Right lobe of liver (tissue), 6 donors: ENCODE measurements around the gene CENPS. TPM values are rescaled to one million over a fixed set of nuclear protein-coding genes. Genes with fewer than 3 reads are reported as not detected.

Source experiments
- ATAC-seq, 4 donors: fragments of 200-7000 bp; cut with Tn5 transposase; one replicate each; pipeline ENCODE4 v1.9.1; 2020; ENCODE audit warnings: mild to moderate bottlenecking in 4 of 4, moderate library complexity in 4 of 4
- DNase-seq, 3 donors: peaks; one replicate each; pipeline ENCODE4 v3.0.0-alpha.2; 2020
- H3K27ac ChIP-seq, 3 donors: fragments of 200-600 bp; one replicate each; pipeline ENCODE4 v1.8.0; 2022
- H3K27me3 ChIP-seq, 2 donors: fragments of 200-600 bp; one replicate each; pipeline ENCODE4 v1.8.0; 2022
- H3K36me3 ChIP-seq, 4 donors: fragments of 200-600 bp; sonication (generic) in 1 of 4; one replicate each; pipeline versions ENCODE4 v1.5.1 to v1.8.0; 2017 to 2022; ENCODE audit warnings: control low read depth in 1 of 4
- H3K4me1 ChIP-seq, 4 donors: fragments of 200-600 bp; sonication (generic) in 1 of 4; one replicate each; pipeline versions ENCODE4 v1.5.1 to v1.8.0; 2017 to 2022; ENCODE audit warnings: control low read depth in 1 of 4
- H3K4me3 ChIP-seq, 3 donors: fragments of 200-600 bp; one replicate each; pipeline ENCODE4 v1.8.0; 2022
- H3K9me3 ChIP-seq, 4 donors: fragments of 200-600 bp; sonication (generic) in 1 of 4; one replicate each; pipeline versions ENCODE4 v1.5.1 to v1.8.0; 2017 to 2022; ENCODE audit warnings: control low read depth in 1 of 4
- CTCF ChIP-seq, 4 donors: fragments of 200-600 bp in 3 of 4; fragments of 450-650 bp in 1 of 4; IDR thresholded peaks; one replicate each; pipeline versions ENCODE4 v1.5.1 to v1.8.0; 2016 to 2022; ENCODE audit warnings: antibody characterized with exemption in 4 of 4, mild to moderate bottlenecking in 2 of 4
- POLR2A ChIP-seq: fragments of 450-650 bp; IDR thresholded peaks from one replicate; pipeline ENCODE4 v1.6.1; 2017; ENCODE audit warnings: antibody characterized with exemption, mild to moderate bottlenecking
- WGBS: methylation state at CpG from one replicate; pipeline ENCODE4 v1.1.6; 2018; ENCODE audit warnings: low coverage, low lambda C conversion rate; ENCODE audit not compliant: insufficient coverage; ENCODE audit errors: missing lambda C conversion rate; 5-methylcytosine and 5-hydroxymethylcytosine counted together
- intact Hi-C, 2 donors: fragments of 100-400 bp; cut with DNase I; formaldehyde crosslinking; loops; one replicate each; pipeline versions ENCODE4 v1.11.2 to v1.14.1; 2022
- total RNA-seq, 6 experiments: library from RNA; depleted of rRNA in 2 of 6; stranded (reverse); fragments of >200 nt in 2 of 6; fragmentation: NEBNext Ultra II Directional in 3 of 6; extraction: Animal tissue kit (Norgen Biotek cat#: 25700) in 3 of 6; gene quantifications; one replicate each; pipeline versions ENCODE4 v1.1.0 to v1.2.4, GENCODE V29; 2016 to 2023
- donor health status: DM: no; HTN: yes; CAD: no.
- donor health status: DM: no; HTN: no; CAD: no.
- donor health status: DM: no; HTN: no; CAD: no.
- donor health status: DM: no; HTN: yes; CAD: no.
- donor health status: DM: no; HTN: yes; CAD: no.

CENPS gene
- total RNA-seq, 6 experiments from 2014 or later: 1.8 to 9.3 (median 5.7) TPM

- WGBS: 74% methylated on average over 4 of the region's 5 CpGs
Observed at GRCh38 chr1:10428984-10429383, 1.2 kb upstream of the CENPS start.

GRCh38 chr1:10429868-10430215 is 391 bp upstream of the CENPS start:
- Histone ChIP-seq H3K27ac (no peak overlapping the region), H3K36me3 (no peaks in the 10 kb centered on the region), H3K4me3 (peak overlapping the region; percentile 84 to 95 (median 89)), H3K27me3 (no peaks in the 10 kb centered on the region), H3K4me1 (peaks cover 0 to 7% (median 0%) of the 10 kb centered on the region in 4 donors), H3K9me3 (no peaks in the 10 kb centered on the region)
- 30% methylated on average over 7 of the region's 16 CpGs for WGBS
- peak in 1 of 4 donors; percentile 2 for ATAC-seq
- no peak for DNase-seq
- TF ChIP-seq POLR2A (no peak), CTCF (IDR thresholded peaks at IDR 0.05) (no peak)
- intact Hi-C loops: loop anchor here (5.0 to 10.0 kb wide), 3 partner anchors 55 to 67 kb away; no protein-coding TSS in a partner anchor

More at GRCh38 chr1:10428984-10429383, 1.2 kb upstream of the CENPS start:
- no peak overlapping the region for H3K4me3 ChIP-seq
- no peaks in the 10 kb centered on the region for H3K36me3 ChIP-seq
- H3K27me3 ChIP-seq: no peaks in the 10 kb centered on the region
- intact Hi-C loops: loop anchor here in 1 of 2 donors (10.0 kb wide), 1 partner anchor 54 kb away; no protein-coding TSS in a partner anchor
- no peak overlapping the region for H3K27ac ChIP-seq
- DNase-seq: peak in 1 of 3 donors; percentile 51
- peaks cover 0 to 15% (median 0%) of the 10 kb centered on the region in 4 donors for H3K4me1 ChIP-seq
- TF ChIP-seq CTCF (IDR thresholded peaks at IDR 0.05): no peak
- TF ChIP-seq POLR2A: no peak
- no peaks in the 10 kb centered on the region for H3K9me3 ChIP-seq
- no peak for ATAC-seq

- WGBS: 22% methylated on average over 30 of the region's 30 CpGs
- H3K27ac ChIP-seq: no peak overlapping the region
- DNase-seq (peak in 1 of 3 donors; percentile 38), ATAC-seq (no peak)
- no peaks in the 10 kb centered on the region for H3K27me3 ChIP-seq
- H3K9me3 ChIP-seq: no peaks in the 10 kb centered on the region
- intact Hi-C loops: loop anchor here (5.0 kb wide), 2 partner anchors 61 to 66 kb away; no protein-coding TSS in a partner anchor
- no peaks in the 10 kb centered on the region for H3K36me3 ChIP-seq
- H3K4me1 ChIP-seq: peaks cover 0 to 7% (median 0%) of the 10 kb centered on the region in 4 donors
- TF ChIP-seq POLR2A (no peak), CTCF (IDR thresholded peaks at IDR 0.05) (no peak)
- peak overlapping the region; percentile 84 to 95 (median 89) for H3K4me3 ChIP-seq
Observed at GRCh38 chr1:10431070-10431730, 967 bp downstream of the CENPS start.

GRCh38 chr1:10432910-10433700 is 2.9 kb downstream of the CENPS start:
- TF ChIP-seq CTCF (IDR thresholded peaks at IDR 0.05) (no peak), POLR2A (no peak)
- no peaks in the 10 kb centered on the region for H3K36me3 ChIP-seq
- DNase-seq (peak in 1 of 3 donors; percentile 41), ATAC-seq (no peak)
- 72% methylated on average over 7 of the region's 14 CpGs for WGBS
- no peak overlapping the region for H3K4me3 ChIP-seq
- no peaks in the 10 kb centered on the region for H3K9me3 ChIP-seq
- peaks cover 0 to 7% (median 0%) of the 10 kb centered on the region in 4 donors for H3K4me1 ChIP-seq
- H3K27ac ChIP-seq: no peak overlapping the region
- intact Hi-C loops: loop anchor here (5.0 kb wide), 2 partner anchors 59 to 64 kb away; no protein-coding TSS in a partner anchor
- no peaks in the 10 kb centered on the region for H3K27me3 ChIP-seq
